GM21723 (cell line): ENCODE measurements around the gene PLPPR3.
"Not testable (repeated sequence)": the region's sequence is repeated elsewhere in the genome, so short reads cannot be mapped to it uniquely, and the experiment has no call there.

ENCODE experiments used
- ATAC-seq: cut with Tn5 transposase; IDR thresholded peaks from one replicate; pipeline ENCODE4 v1.9.1; 2021; ENCODE audit warnings: mild to moderate bottlenecking, moderate library complexity; ENCODE audit not compliant: unreplicated experiment

The PLPPR3 gene

DNA sequence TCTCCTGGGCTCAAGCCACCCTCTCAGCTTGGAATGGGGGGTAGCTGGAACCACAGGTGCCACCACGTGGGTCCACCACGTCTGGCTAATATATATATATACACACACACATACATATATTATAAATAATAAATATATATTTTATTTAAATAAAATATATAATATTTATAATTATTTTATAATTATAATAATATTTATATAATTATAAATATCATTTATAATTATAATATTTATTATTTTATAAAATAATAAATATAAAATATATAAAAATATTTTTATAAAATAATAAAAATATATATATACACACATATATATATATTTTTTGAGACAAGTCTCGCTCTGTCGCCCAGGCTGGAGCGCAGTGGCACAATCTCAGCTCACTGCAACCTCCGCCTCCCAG lies 32.8 kb upstream of the PLPPR3 start:
- ATAC-seq: no peak

DNA sequence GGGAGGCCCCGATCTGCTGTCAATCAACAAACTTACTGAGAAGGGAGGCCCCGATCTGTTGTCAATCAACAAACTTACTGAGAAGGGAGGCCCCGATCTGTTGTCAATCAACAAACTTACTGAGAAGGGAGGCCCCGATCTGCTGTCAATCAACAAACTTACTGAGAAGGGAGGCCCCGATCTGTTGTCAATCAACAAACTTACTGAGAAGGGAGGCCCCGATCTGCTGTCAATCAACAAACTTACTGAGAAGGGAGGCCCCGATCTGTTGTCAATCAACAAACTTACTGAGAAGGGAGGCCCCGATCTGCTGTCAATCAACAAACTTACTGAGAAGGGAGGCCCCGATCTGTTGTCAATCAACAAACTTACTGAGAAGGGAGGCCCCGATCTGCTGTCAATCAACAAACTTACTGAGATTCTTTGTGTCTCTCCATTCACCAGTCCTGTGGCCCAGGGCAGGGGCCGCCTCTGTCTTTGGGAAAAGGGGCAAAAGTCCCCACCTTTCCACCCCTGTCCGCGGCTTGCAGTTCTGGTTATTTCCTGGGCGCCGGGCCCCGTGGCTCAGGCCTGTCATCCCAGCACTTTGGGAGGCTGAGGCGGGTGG lies 32.0 kb upstream of the PLPPR3 start:
- ATAC-seq: not testable (repeated sequence)

DNA sequence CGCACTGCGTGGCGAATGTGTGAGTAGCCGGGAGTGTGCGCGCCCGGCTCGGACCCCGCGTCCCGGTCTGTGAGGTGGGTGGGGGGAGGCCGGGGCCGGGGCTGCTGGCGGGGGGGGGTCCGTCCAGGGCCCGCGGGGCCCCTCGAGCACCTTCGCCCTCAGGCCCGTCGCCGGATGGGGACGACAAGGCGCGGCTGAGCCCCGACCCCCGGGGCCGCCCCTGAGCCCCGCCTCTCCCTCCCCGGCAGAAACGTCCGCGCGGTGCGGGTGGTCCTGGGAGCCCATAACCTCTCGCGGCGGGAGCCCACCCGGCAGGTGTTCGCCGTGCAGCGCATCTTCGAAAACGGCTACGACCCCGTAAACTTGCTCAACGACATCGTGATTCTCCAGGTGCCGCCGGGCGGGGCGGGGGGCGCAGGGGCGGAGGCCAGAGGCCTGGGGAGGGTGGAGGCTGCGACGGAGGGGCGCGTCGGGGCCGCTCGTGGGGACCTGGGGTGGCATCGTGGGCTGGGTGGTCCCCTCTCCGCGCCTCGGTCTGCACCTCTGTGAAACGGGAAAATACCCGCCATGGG lies 31.3 kb upstream of the PLPPR3 start:
- no peak for ATAC-seq

DNA sequence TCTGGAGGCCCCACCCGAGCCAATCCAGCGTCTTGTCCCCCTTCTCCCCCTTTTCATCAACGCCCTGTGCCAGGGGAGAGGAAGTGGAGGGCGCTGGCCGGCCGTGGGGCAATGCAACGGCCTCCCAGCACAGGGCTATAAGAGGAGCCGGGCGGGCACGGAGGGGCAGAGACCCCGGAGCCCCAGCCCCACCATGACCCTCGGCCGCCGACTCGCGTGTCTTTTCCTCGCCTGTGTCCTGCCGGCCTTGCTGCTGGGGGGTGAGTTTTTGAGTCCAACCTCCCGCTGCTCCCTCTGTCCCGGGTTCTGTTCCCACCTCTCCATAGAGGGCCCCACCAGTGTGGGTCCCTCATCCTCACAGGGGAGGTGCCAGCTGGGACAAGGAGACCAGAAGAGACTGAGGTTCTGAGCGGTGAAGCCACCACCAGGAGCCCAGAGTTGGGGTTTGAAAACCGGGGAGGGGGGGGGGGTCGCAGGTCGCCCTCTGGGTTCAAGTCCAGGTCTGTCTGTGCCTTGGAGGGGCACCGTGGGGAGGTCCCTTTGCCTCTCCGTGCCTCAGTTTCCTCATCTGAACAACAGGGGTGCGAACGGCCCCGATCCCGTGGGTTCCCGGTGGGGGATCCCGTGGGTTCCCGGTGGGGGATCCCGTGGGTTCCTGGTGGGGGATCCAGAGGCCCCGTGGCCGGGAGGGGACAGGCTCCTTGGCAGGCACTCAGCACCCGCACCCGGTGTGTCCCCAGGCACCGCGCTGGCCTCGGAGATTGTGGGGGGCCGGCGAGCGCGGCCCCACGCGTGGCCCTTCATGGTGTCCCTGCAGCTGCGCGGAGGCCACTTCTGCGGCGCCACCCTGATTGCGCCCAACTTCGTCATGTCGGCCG lies 30.6 kb upstream of the PLPPR3 start, which contains the start of gene ELANE:
TSS of gene ELANE (plus strand) at position 168 of the 878 bp plus-strand sequence. CDS start at position 194, 26 bp downstream.
- ATAC-seq: no peak

DNA sequence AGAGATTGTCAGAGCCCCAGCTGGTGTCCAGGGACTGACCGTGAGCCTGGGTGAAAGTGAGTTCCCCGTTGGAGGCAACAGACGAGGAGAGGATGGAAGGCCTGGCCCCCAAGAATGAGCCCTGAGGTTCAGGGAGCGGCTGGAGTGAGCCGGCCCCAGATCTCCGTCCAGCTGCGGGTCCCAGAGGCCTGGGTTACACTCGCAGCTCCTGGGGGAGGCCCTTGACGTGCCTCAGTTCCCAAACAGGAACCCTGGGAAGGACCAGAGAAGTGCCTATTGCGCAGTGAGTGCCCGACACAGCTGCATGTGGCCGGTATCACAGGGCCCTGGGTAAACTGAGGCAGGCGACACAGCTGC lies 29.2 kb upstream of the PLPPR3 start:
- ATAC-seq: no peak

DNA sequence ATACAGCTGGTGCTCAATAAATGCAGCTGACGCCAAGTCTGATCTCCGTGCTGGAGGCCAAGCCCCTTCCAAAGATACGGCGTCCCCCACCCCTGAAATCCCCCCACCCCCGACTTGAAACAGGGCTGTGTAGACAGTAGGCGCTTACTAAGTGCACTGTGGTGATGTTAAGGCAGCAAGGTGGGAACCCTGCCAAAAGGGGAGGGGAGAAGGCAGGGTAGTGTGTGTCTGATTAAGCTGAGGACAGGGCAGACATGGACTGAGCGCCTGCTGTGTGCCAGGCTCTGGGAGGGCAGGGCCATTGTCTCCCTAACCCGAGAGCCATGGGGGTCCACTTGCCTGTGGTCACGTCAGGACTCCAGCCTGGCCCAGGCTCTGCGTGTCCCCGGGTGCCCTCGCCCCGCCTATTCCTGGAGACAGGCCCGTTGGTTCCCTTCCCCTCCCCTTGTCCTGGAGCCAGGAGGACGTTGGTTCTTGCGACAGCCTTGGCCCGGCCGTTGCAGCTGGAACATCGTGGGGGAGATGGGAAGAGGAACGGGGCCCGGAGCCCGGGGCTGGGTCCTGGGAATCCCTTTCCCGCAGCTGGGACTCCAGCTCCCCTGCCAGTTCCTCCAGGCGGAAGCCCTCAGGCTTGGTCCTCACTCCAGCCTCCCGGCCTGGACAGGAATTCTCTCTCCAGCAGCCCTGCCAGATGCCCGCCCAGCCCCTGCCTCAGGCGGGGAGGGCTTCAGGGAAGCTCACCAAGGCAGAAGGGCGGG lies 28.6 kb upstream of the PLPPR3 start:
- ATAC-seq: no peak

DNA sequence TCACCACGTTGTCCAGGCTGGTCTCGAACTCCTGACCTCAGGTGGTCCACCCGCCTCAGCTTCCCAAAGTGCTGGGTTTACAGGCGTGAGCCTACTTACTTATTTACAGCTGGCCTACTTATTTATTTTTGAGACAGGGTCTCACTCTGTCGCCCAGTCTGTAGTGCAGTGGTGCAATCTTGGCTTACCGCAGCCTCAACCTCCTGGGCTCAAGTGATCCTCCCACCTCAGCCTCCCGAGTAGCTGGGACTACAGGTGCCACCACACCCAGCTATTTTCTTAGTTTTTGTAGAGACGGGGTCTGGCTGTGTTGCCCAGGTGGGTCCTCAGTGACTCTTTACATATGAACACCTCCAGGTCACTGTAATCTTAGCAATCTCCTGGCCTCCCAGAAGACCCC lies 27.4 kb upstream of the PLPPR3 start:
- not testable (repeated sequence) for ATAC-seq

DNA sequence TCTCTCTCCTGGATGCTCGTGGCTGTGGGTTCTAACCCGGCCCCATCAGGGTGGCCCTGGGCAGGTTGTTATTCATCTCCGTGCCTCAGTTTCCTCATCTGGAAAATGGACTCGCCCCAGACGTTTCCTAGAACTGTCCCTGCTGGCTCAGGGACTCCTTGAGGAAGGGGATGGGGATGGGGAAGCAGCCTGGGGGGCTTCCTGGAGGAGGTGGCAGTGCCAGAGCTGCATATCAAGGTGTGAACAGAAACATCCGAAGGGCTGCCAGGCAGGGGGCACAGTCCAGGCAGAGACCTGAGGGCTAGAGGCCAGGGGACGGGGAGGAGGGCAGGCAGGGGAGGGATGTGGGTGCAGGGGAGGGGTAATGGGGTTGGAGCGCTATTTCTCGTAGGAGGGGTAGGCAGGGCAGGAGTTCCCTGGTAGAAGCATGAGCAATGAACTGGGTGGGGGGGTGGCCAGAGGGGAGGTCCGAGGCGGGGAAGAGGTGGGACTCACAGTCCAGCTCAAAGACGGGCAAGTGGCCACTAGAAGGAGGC lies 26.7 kb upstream of the PLPPR3 start:
- no peak for ATAC-seq

DNA sequence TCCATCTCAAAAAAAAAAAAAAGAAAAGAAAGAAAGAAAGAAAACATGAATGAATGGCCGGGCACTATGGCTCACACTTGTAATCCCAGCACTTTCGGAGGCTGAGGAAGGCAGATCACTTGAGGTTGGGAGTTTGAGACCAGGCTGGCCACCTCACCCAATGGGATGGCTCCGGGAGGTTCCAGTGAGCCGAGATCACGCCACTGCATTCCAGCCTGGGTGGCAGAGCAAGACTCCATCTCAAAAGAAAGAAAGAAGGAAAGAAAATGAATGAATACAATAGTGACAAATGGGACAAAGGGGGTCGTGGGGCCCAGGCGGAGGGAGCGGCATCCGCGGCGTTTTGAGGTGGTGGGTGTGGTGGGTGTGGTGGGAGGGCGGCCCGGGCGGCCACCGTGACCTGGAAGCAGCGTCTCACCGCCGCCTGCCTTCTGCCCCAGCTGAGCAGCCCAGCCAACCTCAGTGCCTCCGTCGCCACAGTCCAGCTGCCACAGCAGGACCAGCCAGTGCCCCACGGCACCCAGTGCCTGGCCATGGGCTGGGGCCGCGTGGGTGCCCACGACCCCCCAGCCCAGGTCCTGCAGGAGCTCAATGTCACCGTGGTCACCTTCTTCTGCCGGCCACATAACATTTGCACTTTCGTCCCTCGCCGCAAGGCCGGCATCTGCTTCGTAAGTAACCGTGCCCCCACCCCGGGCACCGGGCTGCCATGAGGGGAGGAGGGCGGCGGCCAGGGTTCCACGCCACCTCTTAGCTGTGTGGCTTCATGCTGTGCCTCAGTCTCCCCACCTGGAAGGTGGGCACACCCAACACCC lies 24.2 kb upstream of the PLPPR3 start:
- ATAC-seq: no peak

DNA sequence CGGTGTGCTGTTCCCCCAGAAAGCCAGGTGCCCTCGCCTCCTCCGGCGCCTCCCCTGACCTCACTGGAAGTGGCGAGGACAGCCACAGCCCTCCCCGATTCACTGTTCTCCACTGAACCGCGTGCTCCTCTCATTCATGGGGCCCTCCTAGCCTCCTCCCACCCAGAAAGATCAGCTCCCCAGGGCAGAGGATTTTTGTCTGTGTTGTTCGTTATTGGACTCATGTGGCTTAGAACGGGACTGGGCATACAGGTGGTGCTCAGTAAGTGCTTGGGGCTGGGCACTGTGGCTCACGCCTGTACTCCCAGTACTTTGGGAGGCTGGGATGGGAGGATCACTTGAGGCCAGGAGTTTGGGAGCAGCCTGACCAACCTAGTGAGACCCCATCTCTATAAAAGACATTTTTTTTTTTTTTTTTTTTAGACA lies 22.8 kb upstream of the PLPPR3 start:
- no peak for ATAC-seq

DNA sequence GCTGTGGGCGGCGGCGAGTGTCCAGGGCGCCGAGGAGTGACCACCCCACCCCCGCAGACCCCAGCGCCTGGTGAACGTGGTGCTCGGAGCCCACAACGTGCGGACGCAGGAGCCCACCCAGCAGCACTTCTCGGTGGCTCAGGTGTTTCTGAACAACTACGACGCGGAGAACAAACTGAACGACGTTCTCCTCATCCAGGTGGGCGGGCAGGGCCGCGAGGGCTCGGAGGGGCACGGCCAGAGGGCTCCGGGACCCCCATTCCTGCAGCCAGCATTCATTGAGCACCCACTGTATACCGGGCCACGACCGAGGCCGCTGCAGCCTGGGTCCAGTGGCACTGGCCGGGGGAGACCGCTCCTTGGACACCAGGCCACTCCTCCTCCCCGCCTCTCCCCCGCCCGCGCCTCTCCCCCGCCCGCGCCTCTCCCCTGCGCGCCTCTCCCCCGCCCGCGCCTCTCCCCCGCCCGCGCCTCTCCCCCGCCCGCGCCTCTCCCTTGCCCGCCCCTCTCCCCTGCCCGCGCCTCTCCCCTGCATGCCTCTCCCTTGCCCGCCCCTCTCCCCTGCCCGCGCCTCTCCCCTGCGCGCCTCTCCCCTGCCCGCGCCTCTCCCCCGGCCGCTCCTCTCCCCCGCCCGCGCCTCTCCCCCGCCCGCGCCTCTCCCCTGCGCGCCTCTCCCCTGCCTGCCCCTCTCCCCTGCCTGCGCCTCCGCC lies 22.2 kb upstream of the PLPPR3 start:
- ATAC-seq: no peak

DNA sequence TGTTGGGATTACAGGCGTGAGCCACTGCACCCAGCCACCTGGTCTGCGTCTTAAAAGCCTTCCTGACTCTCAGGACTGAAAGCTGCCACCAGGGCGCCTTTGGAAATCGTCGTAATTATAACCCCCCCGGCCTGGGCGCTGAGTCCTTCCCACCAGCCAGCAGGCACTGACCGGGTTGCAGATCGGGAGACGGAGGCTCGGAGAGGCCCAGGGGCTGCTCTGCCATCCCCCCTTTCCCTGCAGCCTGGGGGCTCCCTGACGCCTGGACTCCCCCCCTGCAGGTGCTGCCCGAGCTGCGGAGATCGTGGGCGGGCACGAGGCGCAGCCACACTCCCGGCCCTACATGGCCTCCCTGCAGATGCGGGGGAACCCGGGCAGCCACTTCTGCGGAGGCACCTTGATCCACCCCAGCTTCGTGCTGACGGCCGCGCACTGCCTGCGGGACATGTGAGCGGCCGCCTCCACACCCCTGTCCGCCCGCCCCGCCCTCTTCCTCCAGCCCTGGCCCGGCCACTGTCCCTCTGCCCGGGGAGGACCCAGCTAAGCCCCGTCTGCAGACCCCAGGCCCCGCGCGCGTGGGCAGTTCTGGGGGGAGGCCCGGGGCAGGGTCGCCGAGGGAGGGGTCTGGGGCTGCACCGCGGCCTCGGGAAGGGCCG lies 21.6 kb upstream of the PLPPR3 start:
- ATAC-seq: no peak

DNA sequence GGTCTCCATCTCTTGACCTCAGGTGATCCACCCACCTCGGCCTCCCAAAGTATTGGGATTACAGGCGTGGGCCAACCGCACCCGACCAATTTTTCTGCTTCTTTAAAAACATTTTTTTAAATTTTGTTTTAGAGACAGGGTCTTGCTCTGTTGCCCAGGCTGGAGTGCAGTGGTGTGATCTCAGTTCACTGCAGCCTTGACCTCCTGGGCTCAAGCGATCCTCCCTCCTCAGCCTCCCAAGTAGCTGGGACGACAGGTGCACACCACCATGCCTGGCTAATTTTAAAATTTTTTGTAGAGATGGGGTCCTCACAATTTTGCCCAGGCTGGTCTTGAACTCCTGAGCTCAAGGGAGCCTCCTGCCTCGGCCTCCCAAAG lies 21.0 kb upstream of the PLPPR3 start:
- ATAC-seq: not testable (repeated sequence)

DNA sequence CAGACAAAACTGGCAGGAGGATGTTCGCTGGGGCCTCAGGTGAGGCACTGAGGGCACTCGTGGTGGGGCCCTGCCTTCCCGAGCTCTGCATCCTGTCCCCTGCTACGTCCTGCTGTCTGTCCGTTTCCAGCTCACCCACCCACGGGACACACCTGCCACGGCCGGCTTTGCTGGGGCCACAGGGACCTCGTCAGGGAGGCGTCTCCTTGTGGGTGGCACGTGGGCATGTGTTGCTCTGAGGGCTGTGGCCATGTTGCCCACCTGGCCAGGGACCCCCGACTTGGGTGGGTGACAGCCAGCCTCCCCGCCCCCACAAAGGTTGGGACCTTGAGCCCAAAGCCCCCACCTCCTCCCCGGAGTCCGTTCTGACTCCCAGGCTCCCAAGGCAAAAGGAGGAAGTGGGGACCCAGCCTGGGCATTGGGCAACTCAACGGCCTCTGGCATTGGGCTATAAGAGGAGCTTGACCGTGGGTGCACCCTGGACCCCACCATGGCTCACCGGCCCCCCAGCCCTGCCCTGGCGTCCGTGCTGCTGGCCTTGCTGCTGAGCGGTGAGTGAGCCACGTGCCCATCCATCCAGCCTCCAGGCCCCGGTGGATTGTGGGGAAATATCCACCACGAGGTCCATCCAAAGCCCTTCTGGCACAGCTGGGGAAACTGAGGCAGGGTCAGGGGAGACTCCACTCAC lies 18.9 kb upstream of the PLPPR3 start, which contains the start of gene PRTN3:
TSS of gene PRTN3 (plus strand) at position 481 of the 688 bp plus-strand sequence. CDS start at position 491, 10 bp downstream.
- ATAC-seq: no peak

DNA sequence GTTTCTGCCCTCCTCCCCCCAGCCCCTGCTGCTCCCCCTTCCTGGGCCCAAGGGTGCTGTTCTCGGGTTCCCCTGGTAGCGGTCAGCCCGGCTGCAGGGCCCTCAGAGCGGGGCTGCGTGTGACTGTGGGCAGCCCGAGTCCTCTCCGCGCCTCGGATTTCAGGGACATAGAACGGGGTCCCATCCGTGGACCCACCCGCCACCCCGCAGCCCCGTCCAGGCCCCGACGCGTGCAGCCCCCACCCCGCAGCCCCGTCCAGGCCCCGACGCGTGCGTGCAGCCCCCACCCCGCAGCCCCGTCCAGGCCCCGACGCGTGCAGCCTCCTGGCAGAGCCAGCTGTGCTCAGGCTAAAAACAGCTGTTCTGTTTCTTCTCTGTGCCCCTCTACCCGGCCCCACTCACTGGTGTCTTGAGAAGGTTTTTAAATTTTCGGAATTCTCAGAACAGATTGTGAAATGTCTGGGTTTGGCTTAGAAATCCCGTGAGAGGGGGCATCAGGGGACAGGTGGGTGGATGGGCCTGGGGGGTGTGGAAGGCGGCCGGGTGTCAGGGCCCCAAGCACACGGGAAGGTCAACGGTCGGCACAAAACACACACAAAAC lies 13.6 kb upstream of the PLPPR3 start:
- no peak for ATAC-seq

DNA sequence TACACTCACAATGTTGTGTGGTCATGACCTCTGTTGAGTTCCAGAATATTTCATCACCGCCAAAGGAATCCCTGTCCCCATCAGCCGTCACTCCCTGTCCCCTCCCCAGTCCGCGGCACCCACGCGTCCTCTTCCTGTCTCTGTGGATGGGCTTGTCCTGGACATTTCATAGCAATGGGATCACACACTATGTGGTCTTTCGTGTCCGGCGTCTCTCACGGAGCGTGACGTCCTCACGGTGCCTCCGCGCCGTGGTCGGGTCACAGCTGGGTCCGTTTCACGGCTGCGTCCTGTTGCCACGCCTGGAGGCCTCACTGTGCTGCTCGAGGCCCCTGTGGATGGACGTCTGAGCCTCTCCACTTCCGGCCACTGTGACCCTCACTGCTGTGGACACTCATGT lies 12.5 kb upstream of the PLPPR3 start:
- ATAC-seq: no peak

DNA sequence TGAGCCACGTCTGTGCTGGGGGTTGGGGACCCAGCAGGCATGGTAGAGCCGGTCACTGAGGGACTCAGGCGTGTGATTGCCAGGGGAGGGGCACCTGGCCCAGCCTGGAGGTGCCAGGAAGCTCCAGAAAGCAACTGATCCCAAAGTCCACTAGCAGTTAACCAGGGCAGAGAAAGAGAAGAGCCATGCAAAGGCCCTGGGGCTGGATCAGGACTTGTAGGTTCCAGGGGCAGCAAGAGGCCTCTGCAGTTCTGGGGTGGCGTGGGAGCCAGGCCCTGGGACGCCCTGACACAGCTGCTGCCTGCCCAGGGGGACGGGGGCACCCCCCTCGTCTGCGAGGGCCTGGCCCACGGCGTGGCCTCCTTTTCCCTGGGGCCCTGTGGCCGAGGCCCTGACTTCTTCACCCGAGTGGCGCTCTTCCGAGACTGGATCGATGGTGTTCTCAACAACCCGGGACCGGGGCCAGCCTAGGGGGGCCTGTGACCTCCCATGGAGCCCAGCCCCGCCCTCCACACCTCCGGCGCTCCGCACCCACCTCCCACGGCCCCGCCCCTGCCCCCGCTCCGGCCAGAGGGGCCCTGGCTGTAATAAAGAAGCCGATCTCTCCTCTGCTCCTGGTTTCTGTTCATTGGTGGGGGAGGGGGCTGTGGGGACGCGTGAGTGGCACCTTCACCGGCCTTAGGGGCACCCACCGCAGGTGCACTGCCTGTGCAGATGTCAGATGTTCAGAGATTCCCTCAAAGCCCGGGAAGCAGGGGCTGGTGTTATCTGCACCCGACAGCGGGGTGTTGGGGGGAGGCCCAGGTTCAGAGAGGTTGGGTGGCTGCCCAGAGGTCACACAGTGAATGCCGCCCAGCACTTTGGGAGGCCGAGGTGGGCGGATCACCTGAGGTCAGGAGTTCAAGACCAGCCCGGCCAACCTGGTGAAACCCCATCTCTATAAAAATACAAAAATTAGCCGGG lies 9.9 kb upstream of the PLPPR3 start:
- ATAC-seq: no peak
